ENCODE results near the gene ENKD1. TPM values are rescaled to one million over a fixed set of nuclear protein-coding genes. Genes with fewer than 3 reads are reported as not detected.

ENKD1 gene
- total and polyA plus RNA-seq, 10 of the 15 experiments (the other 5 are each of a cell fraction or from before 2014, with no cell fraction given): 0.19 to 8.1 (median 2.8) TPM

DNA sequence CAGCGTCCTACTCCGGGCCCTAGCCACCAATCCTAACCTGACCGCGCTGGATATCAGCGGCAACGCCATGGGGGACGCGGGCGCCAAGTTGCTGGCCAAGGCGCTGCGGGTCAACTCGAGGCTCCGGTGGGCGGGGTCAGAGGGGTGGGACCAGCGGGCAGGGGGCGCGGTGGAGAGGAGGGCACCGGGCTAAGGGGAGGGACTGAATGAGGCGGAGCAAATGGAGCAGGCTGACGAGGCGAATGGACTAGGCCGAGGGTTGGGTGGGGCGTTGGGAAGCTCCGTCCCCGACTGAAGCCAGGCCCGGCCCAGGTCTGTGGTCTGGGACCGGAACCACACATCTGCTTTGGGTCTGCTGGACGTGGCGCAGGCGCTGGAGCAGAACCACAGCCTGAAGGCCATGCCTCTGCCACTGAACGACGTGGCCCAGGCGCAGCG is 17.0 kb downstream of the ENKD1 start (continued):
- TF ChIP-seq, protein P1, sequence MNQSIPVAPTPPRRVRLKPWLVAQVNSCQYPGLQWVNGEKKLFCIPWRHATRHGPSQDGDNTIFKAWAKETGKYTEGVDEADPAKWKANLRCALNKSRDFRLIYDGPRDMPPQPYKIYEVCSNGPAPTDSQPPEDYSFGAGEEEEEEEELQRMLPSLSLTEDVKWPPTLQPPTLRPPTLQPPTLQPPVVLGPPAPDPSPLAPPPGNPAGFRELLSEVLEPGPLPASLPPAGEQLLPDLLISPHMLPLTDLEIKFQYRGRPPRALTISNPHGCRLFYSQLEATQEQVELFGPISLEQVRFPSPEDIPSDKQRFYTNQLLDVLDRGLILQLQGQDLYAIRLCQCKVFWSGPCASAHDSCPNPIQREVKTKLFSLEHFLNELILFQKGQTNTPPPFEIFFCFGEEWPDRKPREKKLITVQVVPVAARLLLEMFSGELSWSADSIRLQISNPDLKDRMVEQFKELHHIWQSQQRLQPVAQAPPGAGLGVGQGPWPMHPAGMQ (IDR thresholded peaks at IDR 0.05; ENCODE audit: borderline replicate concordance): no peak
- TF ChIP-seq HDAC6 (IDR thresholded peaks at IDR 0.05; ENCODE audit: unreplicated experiment): no peak

DNA sequence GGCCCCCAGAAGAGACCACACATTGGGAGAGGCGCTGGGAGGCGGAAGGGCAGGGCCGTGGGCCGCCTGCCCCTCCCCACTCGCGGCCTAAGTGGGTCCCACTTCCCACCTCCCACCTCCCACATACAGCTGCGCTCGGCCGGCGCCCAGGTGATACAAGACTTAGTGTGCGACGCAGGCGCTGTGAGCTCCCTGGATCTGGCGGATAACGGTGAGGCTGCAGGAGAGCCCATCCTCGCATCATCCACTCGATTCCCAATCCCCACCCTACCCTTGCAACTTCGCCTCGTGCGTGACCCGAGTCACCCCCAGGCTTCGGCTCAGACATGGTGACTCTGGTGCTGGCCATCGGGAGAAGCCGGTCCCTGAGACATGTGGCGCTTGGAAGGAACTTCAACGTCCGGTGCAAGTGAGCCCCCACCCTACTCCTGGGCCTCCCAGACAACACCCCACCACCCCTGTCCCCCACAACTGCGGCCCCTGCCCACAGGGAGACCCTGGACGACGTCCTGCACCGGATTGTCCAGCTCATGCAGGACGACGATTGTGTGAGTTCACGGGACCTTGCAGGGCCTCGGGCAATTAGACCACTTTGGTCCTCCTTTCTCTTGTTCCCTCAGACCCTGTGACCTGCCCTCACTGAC is 17.7 kb downstream of the ENKD1 start:
- no peak for FAIRE-seq
- ATAC-seq: no peak
- in situ Hi-C loops (cut with MboI) (no loop called here), intact Hi-C loops (cut with micrococcal nuclease; ENCODE audit: unreplicated experiment) (no loop called here)
- peaks cover 11% of the 10 kb centered on the region for H3K79me2 ChIP-seq (ENCODE audit: control insufficient read depth, insufficient read depth, low read length)
- POLR2A ChIA-PET: no interaction called here
- H3K27ac ChIP-seq (ENCODE audit: control insufficient read depth, insufficient read depth): no peak overlapping the region
- BruUV-seq (replicated peaks): no TSS peak
- no peaks in the 10 kb centered on the region for H4K20me1 ChIP-seq (ENCODE audit: control insufficient read depth, insufficient read depth)
- SMC1A ChIA-PET (ENCODE audit: uncharacterized antibody, unreplicated experiment): no interaction called here
- 98% methylated on average over 35 of the region's 35 CpGs for WGBS (ENCODE audit: insufficient coverage, insufficient replicate concordance, low lambda C conversion rate, missing lambda C conversion rate)
- RAD21 ChIA-PET (ENCODE audit: unreplicated experiment): interaction anchor here (1.2 kb wide), 1 partner anchor 11 kb away, joined by 3 read pairs; the partner anchor contains the start of gene ACD
- peaks cover 0 to 3% of the 10 kb centered on the region in 2 experiments; a peak in 3 of 4 replicates for H3K36me3 ChIP-seq (ENCODE audit: control insufficient read depth in 2 of 2, insufficient read depth in 2 of 2, low read length in 1 of 2)
- H3K4me1 ChIP-seq (ENCODE audit: control insufficient read depth, insufficient read depth, low read length): peaks cover 11% of the 10 kb centered on the region; the same call in 1 of the 2 replicates
- TF ChIP-seq RB1 (IDR thresholded peaks at IDR 0.05; ENCODE audit: borderline replicate concordance): no peak
- no peak for TF ChIP-seq DPF2 (IDR thresholded peaks at IDR 0.05)
- no peak for TF ChIP-seq EP300 (IDR thresholded peaks at IDR 0.05; ENCODE audit: borderline replicate concordance in 1 of 2, control insufficient read depth in 1 of 2, low read depth in 2 of 2, low read length in 2 of 2)
- no peak overlapping the region for H3K4me2 ChIP-seq (ENCODE audit: control insufficient read depth, insufficient read depth)
- H3K9me3 ChIP-seq (replicated peaks; ENCODE audit: control insufficient read depth, insufficient read depth, low read length): no peaks in the 10 kb centered on the region
- H3K27me3 ChIP-seq (replicated peaks in 1 of 2; ENCODE audit: control insufficient read depth in 2 of 2, insufficient read depth in 2 of 2, low read length in 1 of 2): no peaks in the 10 kb centered on the region
- no peak overlapping the region for H3K4me3 ChIP-seq
- CTCF ChIA-PET: interaction anchor here (0.7 kb wide), 1 partner anchor 11 kb away, joined by 3 read pairs; the partner anchor contains the start of gene ACD
- no peak overlapping the region for H2AFZ ChIP-seq (ENCODE audit: control insufficient read depth, low read depth, low read length)
- no peak for DNase-seq (ENCODE audit: low read depth, low spot score)
- no peak overlapping the region for H3K9ac ChIP-seq (ENCODE audit: control insufficient read depth, insufficient read depth, low read length)

All from GM12878 (cell line).